DMS153 (cell line): Measurements from ENCODE around the gene CERS4.
A peak's percentile ranks its signal among the peaks of the same experiment; 100 is the strongest.
"Not testable (repeated sequence)": the region's sequence is repeated elsewhere in the genome, so short reads cannot be mapped to it uniquely, and the experiment has no call there.

ENCODE experiments used
- DNase-seq: peaks from one replicate; lab custom pipeline; 2025; lab: John Stamatoyannopoulos, UW

CERS4 gene

GRCh38 chr19:8210421-8211101 lies 1.4 kb downstream of the CERS4 start:
- no peak for DNase-seq

GRCh38 chr19:8212212-8212611 lies 3.0 kb downstream of the CERS4 start:
- no peak for DNase-seq

- no peak for DNase-seq
Measured at GRCh38 chr19:8212916-8213315, 3.7 kb downstream of the CERS4 start.

DNA sequence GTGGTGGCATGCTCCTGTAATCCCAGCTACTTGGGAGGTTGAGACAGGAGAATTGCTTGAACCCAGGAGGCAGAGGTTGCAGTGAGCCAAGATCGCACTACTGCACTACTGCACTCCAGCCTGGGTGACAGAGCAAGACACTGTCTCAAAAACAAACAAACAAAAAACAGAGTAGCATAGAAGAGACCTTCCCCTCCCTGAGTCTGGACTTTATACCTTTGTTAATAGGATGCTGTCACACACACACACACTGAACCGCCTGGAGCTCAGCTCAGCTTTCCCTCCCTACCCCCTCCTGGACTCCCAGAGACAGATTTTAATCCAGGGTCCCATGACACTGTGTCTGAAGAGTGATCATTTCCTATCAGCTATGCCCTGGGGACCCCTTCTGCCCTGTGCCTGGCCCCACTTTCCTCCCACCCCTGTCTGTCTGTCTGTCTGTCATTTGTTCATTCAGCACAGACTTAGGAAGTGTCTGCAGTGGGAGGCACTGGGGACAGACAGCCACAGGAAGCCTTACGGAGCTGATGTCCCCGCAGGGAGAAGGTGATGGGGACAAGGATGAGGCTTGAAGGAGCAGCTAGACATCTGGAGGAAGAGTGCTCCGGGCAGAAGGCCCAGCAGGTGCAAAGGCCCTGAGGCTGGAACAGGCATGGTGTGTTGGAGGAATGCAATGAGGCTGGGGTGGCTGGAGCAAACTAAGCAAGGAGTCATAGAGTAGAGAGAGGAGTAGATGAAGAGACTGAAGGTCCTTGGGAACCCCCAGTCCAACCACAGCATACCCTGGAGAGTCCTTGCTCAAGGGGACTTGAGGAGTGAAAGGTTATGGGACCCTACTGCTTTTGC lies 4.9 kb downstream of the CERS4 start:
- DNase-seq, result no peak

DNA sequence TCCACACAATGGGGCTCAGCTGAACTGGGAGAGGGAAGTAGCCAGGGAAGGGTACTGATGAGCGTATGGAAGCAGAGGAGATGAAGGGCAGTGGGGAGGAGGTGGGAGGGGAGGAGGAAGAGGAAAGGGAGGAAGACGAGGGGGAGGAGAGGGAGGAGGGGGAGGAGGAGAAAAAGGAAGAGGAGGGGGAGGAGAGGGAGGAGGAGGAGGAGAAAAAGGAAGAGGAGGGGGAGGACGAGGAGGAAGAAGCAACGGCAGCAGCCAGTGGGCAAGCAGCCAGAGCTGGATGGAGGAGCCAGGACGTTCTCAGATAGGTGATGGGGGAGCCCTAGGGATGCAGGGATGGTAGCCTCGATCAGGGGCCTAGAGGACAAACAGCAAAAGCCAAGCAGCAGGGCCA lies 5.6 kb downstream of the CERS4 start:
- no peak for DNase-seq

GRCh38 chr19:8215783-8216182 lies 6.6 kb downstream of the CERS4 start:
- DNase-seq, result no peak

GRCh38 chr19:8216357-8216756 lies 7.2 kb downstream of the CERS4 start:
- DNase-seq, result no peak

GRCh38 chr19:8218127-8218526 lies 9.0 kb downstream of the CERS4 start:
- not testable (repeated sequence) for DNase-seq

DNA sequence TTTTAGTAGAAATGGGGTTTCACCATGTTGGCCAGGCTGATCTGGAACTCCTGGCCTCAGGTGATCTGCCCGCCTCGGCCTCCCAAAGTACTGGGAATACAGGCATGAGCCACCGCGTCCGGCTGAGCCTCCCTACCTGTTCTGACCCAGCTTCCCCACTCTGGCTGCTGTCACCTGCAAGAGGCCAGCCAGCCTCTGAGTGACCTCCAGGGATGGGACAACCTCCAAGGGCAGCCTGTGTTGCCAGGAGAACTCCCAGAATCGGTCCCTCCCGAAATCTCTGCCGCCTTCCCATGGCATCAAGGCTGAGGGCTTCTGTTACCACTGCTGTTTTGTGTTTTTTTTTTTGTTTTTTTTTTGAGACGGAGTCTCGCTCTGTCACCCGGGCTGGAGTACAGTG lies 11.3 kb downstream of the CERS4 start:
- no peak for DNase-seq

DNA sequence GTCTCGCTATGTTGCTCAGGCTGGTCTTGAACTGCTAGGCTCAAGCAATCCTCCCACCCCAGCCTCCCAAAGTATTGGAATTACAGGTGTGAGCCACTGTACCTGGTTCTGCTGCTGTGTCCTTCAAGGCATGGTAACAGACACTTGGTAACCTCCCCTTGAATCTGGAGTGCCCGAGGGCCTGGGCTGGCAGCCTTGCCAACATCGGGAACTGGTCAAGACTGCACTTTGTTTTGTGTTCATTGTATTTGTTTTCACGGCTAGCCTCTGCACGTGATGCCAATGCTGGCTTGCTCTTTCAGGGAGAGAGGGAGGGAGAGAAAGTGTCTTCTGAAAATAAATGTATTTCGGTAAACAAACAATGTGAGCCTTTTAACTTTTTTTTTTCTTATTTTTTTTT lies 12.0 kb downstream of the CERS4 start:
- DNase-seq, result no peak

GRCh38 chr19:8223442-8223841 lies 14.3 kb downstream of the CERS4 start:
- DNase-seq, result not testable (repeated sequence)

GRCh38 chr19:8224394-8225145 lies 15.4 kb downstream of the CERS4 start:
- DNase-seq, result no peak

DNA sequence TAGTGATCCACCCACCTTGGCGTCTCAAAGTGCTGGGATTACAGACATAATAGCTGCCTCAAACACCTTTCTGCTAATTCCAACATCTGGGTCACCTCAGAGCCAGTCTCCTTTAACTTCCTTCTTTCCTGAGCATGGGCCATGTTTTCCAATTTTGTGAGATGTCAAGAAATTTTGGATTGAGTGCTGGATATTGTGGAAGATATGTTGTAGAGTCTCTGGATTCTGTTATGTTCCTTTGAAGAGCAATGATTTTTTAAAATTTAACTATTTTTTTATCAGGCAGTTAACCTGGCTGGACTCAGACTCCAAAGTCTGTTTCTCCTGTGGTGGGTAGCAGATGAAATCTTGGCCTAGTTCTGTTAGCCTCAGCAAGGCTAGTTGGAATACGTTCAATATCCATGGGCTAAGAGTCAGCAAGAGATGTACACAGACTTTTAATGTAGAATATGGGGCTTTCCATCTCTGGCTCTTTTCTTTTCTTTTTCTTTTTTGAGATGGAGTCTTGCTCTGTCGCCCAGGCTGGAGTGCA lies 22.0 kb downstream of the CERS4 start:
- no peak for DNase-seq

GRCh38 chr19:8233370-8233769 lies 24.2 kb downstream of the CERS4 start:
- no peak for DNase-seq

DNA sequence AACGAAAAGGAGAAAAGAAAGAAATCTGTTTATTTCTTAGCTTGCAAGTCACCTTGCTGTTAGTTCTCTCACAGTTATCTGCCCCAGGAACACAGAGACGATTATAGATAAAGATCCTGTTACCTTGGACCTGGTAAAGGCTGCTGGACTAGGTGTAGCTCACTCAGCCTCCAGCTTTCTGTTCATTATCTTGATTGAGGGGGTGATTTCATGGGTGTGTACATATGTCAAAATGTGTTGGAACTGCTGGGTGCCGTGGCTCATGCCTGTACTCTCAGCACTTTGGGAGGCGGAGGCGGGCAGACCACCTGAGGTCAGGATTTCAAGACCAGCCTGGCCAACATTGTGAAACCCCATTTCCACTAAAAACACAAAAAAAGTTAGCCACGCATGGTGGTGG lies 27.9 kb downstream of the CERS4 start:
- DNase-seq, result no peak

DNA sequence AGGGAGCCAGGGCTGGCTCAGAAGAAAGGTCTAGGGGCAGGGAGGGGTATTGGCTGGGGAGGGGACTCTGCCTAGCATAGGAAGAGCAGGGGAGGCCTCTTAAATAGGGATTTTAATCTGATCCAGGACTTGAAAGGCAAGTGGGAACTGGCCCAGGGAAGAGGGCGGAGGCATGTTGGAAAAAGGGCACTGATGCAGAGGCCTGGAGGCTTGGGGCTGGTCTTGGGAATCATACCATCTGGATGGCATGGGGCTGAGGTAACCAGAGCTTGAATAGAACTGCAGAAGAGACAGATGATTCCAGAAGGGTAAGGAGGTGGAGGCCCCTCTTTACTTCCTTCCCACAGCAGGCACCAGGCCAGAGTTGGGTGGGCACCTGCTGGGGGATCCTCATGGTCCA lies 29.1 kb downstream of the CERS4 start:
- no peak for DNase-seq

DNA sequence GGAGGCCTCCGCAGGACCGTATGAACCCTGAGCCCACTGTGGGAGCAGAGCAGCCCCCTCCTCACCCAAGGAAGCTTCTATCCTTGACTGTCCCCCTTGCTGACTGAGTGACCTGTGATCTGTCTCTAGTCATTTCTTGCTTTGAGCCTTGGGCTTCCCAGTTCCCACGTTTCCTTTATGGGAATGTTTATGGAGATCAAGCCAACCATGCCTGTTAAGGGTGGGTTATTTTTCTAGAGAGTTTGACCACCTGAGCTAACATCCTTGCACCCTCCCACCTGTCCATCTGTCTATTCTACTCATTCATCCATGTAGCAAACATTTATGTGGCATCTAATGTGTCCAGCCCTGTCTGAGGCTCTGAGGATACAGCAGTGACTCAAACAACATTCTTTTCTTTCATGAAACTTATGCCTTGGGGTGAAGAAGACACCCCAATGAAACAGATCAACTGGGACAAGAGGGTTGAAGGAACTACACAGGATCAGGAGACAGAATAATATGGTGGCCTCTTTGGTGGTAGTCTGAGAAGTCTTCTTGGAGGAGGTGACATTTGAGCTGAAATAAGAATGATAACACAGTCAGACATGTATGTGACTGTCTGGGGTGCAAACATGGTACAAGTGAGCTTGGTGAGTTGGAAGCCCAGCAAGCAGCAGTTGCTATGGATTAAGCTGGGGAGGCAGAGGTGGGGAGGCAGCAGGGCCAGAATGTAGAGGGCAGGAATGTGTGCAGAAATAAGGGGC lies 30.5 kb downstream of the CERS4 start:
- DNase-seq, result no peak

GRCh38 chr19:8240274-8241229 lies 31.4 kb downstream of the CERS4 start:
- peak; percentile 7 for DNase-seq

DNA sequence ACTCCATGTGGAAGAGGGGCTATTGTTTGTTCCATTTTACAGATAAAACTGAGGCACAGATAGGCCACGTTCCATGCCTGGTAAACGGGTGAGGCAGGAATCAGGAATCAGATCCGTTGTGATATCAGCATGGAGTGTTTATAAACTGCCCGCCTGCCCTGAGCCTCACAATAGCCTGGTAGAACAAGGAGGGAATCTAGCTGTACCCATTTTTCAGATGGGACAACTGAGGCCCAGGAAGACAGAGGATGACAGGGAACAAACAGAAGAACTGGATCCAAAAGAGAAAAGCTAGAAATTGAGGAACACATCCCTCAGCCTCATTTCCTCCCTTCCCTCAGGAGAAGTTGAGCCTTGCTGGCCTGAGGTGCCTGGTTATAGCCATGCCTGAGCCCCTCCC lies 32.5 kb downstream of the CERS4 start:
- no peak for DNase-seq

DNA sequence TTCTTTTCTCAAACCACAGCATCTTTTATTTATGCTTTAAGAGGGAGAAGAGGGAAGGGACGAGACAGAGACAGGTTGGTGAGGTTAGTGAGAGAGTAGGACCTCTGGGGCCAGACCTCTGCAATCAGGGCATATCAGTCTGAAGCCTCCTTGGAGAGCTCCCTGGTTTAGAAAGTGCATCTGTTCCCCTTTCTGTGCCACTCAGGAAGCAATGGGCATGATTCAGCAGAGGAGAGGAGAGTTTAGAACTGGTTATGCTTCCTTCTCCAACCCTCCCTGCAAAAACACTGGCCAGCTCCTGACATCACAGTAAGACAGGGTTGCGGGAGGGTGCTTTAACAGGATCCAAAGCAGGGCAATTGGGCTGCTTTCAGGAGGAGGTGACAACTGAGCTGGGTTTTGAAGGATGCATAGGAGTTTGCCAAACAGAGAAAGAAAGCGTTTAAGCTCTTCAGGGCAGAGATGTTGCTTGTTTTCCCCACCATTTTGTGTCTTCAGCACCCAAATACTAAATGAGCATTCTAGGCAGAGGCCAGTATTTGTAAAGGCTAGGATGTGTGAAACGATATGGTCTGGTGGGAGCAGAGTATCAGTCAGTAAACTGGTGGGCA lies 33.1 kb downstream of the CERS4 start:
- no peak for DNase-seq
